HepG2 (cell line): ENCODE data around the gene HYCC2. TPM values are rescaled to one million over a fixed set of nuclear protein-coding genes. Genes with fewer than 3 reads are reported as not detected.

ENCODE experiments used
- BRD4 ChIP-seq: sonication (generic); formaldehyde crosslinking; IDR thresholded peaks from 2 replicates; pipeline ENCODE4 v1.4.0; 2020; ENCODE audit warnings: missing genetic modification reagents
- ISL2 ChIP-seq: sonication (generic); formaldehyde crosslinking; IDR thresholded peaks from 2 replicates; pipeline ENCODE4 v1.5.0; 2020; ENCODE audit warnings: missing genetic modification reagents
- MIXL1 ChIP-seq: IDR thresholded peaks from 2 replicates; pipeline ENCODE4 v1.6.1; 2016
- NFE2L2 ChIP-seq: fragments of 150-350 bp; IDR thresholded peaks from 2 replicates; pipeline ENCODE4 v1.6.1; 2014; ENCODE audit warnings: low read length
- NFIB ChIP-seq: sonication (generic); formaldehyde crosslinking; IDR thresholded peaks from 2 replicates; pipeline ENCODE4 v1.9.0; 2021; ENCODE audit warnings: missing genetic modification reagents, mild to moderate bottlenecking, borderline replicate concordance
- PBX2 ChIP-seq: IDR thresholded peaks from 2 replicates; pipeline ENCODE4 v1.6.1; 2016; ENCODE audit warnings: control low read depth
- REL ChIP-seq: sonication (generic); formaldehyde crosslinking; conservative IDR thresholded peaks from 2 replicates; pipeline ENCODE4 v1.8.0; 2022; ENCODE audit warnings: mild to moderate bottlenecking, missing genetic modification reagents, moderate library complexity
- RFX1 ChIP-seq: fragments of 450-650 bp; IDR thresholded peaks from 2 replicates; pipeline ENCODE4 v1.6.1; 2017
- SALL1 ChIP-seq: sonication (generic); formaldehyde crosslinking; IDR thresholded peaks from 2 replicates; pipeline ENCODE4 v1.8.0; 2022; ENCODE audit warnings: mild to moderate bottlenecking, missing genetic modification reagents
- TCF12 ChIP-seq, 2 experiments: fragments of 450-650 bp in 1 of 2; sonication (generic) in 1 of 2; formaldehyde crosslinking in 1 of 2; IDR thresholded peaks; 2 replicates each; pipeline versions ENCODE4 v1.6.1 to v1.8.0; 2017 to 2022; ENCODE audit warnings: antibody characterized with exemption in 1 of 2, mild to moderate bottlenecking in 1 of 2, missing genetic modification reagents in 1 of 2, moderate library complexity in 1 of 2
- THAP7 ChIP-seq: sonication (generic); formaldehyde crosslinking; IDR thresholded peaks from 2 replicates; pipeline ENCODE4 v1.8.1; 2023; ENCODE audit warnings: mild to moderate bottlenecking, missing genetic modification reagents
- XBP1 ChIP-seq: sonication (generic); formaldehyde crosslinking; IDR thresholded peaks from 2 replicates; pipeline ENCODE4 v1.5.0; 2020; ENCODE audit warnings: missing genetic modification reagents
- YY1 ChIP-seq: IDR thresholded peaks from 2 replicates; pipeline ENCODE4 v1.6.1; 2011; ENCODE audit warnings: low read length, low read depth, moderate library complexity, mild to moderate bottlenecking; ENCODE audit not compliant: insufficient read depth, insufficient replicate concordance
- ZNF12 ChIP-seq: sonication (generic); formaldehyde crosslinking; IDR thresholded peaks from 2 replicates; pipeline ENCODE4 v1.5.0; 2020; ENCODE audit warnings: missing genetic modification reagents
- ZNF34 ChIP-seq: sonication (generic); formaldehyde crosslinking; IDR thresholded peaks from 2 replicates; pipeline ENCODE4 v1.4.0; 2020; ENCODE audit warnings: mild to moderate bottlenecking, missing genetic modification reagents, borderline replicate concordance
- ZNF468 ChIP-seq: sonication (generic); formaldehyde crosslinking; IDR thresholded peaks from 2 replicates; pipeline ENCODE4 v1.8.0; 2022; ENCODE audit warnings: mild to moderate bottlenecking, moderate library complexity, missing genetic modification reagents
- ZNF777 ChIP-seq: sonication (generic); formaldehyde crosslinking; IDR thresholded peaks from 2 replicates; pipeline ENCODE4 v1.4.0; 2020; ENCODE audit warnings: missing genetic modification reagents
- ZSCAN25 ChIP-seq: sonication (generic); formaldehyde crosslinking; IDR thresholded peaks from 2 replicates; pipeline ENCODE4 v1.8.0; 2022; ENCODE audit warnings: mild to moderate bottlenecking, missing genetic modification reagents
- polyA plus RNA-seq, 8 experiments: library from polyadenylated mRNA; depleted of rRNA in 3 of 8; stranded (reverse) in 7 of 8; unstranded in 1 of 8; fragments of >200 nt; fragmentation: Illumina TruSeq in 4 of 8; extraction: Trizol in 4 of 8; gene quantifications; 2 replicates each; pipeline versions ENCODE4 v1.2.1 to v1.2.3, GENCODE V29; 2011 to 2016; ENCODE audit warnings: low read depth in 4 of 8, missing spikeins in 1 of 8, mixed read lengths in 1 of 8; ENCODE audit not compliant: insufficient read depth in 1 of 8
- total RNA-seq, 5 experiments: library from RNA; depleted of rRNA; stranded (reverse); fragments of >200 nt; fragmentation: Illumina TruSeq; extraction: Trizol; gene quantifications; 2 replicates each; pipeline ENCODE4 v1.2.3, GENCODE V29; 2016; ENCODE audit warnings: low read depth in 1 of 5
- TF ChIP-seq, protein P1 (sequence below): sonication (generic); formaldehyde crosslinking; IDR thresholded peaks from 2 replicates; pipeline ENCODE4 v1.5.0; 2020; ENCODE audit warnings: missing genetic modification reagents
- TF ChIP-seq, protein P2 (sequence below): sonication (generic); formaldehyde crosslinking; conservative IDR thresholded peaks from 2 replicates; pipeline ENCODE4 v1.4.0; 2020; ENCODE audit warnings: missing genetic modification reagents
- TF ChIP-seq, protein P3 (sequence below): sonication (generic); formaldehyde crosslinking; IDR thresholded peaks from 2 replicates; pipeline ENCODE4 v1.8.1; 2023; ENCODE audit warnings: mild to moderate bottlenecking, moderate library complexity, missing genetic modification reagents
- TF ChIP-seq, protein P4 (sequence below): sonication (generic); formaldehyde crosslinking; IDR thresholded peaks from 2 replicates; pipeline ENCODE4 v1.5.1; 2020; ENCODE audit warnings: mild to moderate bottlenecking, missing genetic modification reagents, borderline replicate concordance
- TF ChIP-seq, protein P5 (sequence below): sonication (generic); formaldehyde crosslinking; IDR thresholded peaks from 2 replicates; pipeline ENCODE4 v1.5.0; 2020; ENCODE audit warnings: missing genetic modification reagents

Gene HYCC2
- total and polyA plus RNA-seq, 2 of the 13 experiments (the other 11 are each of a cell fraction or from before 2014, with no cell fraction given): 4.7 to 13.9 TPM

GRCh38 chr2:201116959-201117734, 45.7 kb upstream of the HYCC2 start (continued):
- TF ChIP-seq REL (CRISPR knock-in tag) (no peak), ZNF468 (CRISPR knock-in tag) (no peak), ZSCAN25 (CRISPR knock-in tag) (no peak), ZNF34 (CRISPR knock-in tag) (0 out of 2 replicates have a peak, but pooled peaks have one; percentile 88), THAP7 (CRISPR knock-in tag) (0 out of 2 replicates have a peak, but pooled peaks have one; percentile 34), ZNF777 (CRISPR knock-in tag) (no peak), YY1 (no peak), RFX1 (no peak), ISL2 (CRISPR knock-in tag) (no peak; the same call in 1 of the 2 replicates), PBX2 (CRISPR knock-in tag) (no peak), TCF12 (IDR thresholded peaks at IDR 0.05) (no peak), TCF12 (CRISPR knock-in tag; IDR thresholded peaks at IDR 0.05) (no peak; the same call in 1 of the 2 replicates), BRD4 (CRISPR knock-in tag) (peak; percentile 5; the same call in 1 of the 2 replicates), NFE2L2 (no peak), SALL1 (no peak), ZNF12 (CRISPR knock-in tag) (no peak), MIXL1 (no peak; the same call in 1 of the 2 replicates), XBP1 (CRISPR knock-in tag) (no peak), NFIB (no peak)
- TF ChIP-seq, protein P1, sequence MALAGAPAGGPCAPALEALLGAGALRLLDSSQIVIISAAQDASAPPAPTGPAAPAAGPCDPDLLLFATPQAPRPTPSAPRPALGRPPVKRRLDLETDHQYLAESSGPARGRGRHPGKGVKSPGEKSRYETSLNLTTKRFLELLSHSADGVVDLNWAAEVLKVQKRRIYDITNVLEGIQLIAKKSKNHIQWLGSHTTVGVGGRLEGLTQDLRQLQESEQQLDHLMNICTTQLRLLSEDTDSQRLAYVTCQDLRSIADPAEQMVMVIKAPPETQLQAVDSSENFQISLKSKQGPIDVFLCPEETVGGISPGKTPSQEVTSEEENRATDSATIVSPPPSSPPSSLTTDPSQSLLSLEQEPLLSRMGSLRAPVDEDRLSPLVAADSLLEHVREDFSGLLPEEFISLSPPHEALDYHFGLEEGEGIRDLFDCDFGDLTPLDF (CRISPR knock-in tag): peak; percentile 5; the same call in 1 of the 2 replicates
- TF ChIP-seq, protein P2, sequence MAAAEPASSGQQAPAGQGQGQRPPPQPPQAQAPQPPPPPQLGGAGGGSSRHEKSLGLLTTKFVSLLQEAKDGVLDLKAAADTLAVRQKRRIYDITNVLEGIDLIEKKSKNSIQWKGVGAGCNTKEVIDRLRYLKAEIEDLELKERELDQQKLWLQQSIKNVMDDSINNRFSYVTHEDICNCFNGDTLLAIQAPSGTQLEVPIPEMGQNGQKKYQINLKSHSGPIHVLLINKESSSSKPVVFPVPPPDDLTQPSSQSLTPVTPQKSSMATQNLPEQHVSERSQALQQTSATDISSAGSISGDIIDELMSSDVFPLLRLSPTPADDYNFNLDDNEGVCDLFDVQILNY (CRISPR knock-in tag): no peak
- TF ChIP-seq, protein P3, sequence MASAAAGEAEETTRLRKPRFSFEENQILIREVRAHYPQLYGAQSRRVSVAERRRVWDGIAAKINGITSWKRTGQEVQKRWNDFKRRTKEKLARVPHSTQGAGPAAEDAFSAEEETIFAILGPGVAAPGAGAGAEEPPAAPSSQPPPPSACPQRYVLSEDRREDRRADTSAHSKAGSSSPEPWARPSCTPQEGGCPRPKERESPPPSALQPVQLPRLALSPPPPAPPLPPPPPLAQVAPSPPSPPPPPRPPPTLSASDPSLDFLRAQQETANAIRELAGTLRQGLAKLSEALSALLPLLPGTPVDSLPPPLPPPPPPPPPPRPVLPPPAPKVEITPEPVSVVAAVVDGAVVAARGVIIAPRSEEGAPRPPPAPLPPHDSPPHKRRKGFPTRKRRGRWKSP (CRISPR knock-in tag): no peak
- TF ChIP-seq, protein P4, sequence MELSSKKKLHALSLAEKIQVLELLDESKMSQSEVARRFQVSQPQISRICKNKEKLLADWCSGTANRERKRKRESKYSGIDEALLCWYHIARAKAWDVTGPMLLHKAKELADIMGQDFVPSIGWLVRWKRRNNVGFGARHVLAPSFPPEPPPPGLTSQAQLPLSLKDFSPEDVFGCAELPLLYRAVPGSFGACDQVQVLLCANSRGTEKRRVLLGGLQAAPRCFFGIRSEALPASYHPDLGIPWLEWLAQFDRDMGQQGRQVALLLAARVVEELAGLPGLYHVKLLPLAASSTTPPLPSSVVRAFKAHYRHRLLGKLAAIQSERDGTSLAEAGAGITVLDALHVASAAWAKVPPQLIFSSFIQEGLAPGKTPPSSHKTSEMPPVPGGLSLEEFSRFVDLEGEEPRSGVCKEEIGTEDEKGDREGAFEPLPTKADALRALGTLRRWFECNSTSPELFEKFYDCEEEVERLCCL (CRISPR knock-in tag): no peak
- TF ChIP-seq, protein P5, sequence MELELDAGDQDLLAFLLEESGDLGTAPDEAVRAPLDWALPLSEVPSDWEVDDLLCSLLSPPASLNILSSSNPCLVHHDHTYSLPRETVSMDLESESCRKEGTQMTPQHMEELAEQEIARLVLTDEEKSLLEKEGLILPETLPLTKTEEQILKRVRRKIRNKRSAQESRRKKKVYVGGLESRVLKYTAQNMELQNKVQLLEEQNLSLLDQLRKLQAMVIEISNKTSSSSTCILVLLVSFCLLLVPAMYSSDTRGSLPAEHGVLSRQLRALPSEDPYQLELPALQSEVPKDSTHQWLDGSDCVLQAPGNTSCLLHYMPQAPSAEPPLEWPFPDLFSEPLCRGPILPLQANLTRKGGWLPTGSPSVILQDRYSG (CRISPR knock-in tag): no peak
